ENCODE data around the gene ZNF445.
"Not testable (repeated sequence)": the region's sequence is repeated elsewhere in the genome, so short reads cannot be mapped to it uniquely, and the experiment has no call there.

The ZNF445 gene

GRCh38 chr3:44436181-44436580 lies 41.3 kb downstream of the ZNF445 start:
- no peak for DNase-seq

DNA sequence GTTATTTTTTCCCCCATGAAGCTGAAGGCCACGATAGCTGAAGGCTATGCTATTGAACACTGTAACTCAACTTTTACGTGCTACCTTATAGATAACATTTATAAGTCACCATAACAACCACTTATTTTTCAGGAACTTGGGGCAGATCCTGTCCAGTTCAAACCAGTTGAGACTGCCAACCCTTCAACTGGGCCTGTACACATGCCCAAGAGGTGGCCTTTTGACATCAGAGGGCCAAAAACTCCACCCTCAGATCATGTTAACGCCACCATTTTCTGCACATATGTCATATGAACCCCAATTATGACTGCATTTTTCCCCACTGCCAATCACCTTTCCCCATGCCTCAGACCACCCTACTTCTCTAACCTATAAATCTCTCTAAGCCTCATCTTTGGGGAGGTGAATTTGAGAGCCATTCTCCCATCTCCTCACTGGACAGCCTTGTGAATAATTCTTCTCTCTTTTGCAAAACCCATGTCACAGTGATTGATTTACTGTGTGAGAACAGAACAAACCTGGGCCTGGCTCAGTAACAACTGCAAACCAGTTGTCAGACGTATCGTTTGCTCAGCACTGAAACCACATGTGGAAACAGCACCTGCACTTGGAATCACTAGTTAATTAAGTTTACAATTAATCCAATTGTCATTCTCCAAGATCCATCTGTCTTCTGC lies 42.5 kb downstream of the ZNF445 start:
- DNase-seq, result no peak

DNA sequence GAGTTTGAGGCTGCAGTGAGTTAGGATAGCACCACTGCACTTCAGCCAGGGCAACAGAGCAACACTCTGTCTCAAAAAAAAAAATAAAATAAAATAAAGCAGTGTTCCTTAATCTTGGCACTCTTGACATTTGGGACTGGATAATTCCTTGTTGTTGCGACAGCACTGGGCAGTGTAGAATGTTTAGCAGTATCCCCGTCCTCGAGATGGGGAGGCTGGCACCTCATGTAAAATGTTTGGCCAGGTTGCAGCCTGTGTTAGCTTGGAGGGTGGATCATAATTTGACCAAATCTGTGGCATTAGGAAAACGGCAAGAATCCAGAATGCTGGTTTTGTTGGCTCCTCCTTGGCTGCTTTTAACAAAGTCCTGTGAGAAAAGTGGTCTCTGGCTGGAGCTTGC lies 47.0 kb downstream of the ZNF445 start:
- no peak for DNase-seq

- no peak for DNase-seq
Observed at GRCh38 chr3:44429459-44429858, 48.0 kb downstream of the ZNF445 start.

DNA sequence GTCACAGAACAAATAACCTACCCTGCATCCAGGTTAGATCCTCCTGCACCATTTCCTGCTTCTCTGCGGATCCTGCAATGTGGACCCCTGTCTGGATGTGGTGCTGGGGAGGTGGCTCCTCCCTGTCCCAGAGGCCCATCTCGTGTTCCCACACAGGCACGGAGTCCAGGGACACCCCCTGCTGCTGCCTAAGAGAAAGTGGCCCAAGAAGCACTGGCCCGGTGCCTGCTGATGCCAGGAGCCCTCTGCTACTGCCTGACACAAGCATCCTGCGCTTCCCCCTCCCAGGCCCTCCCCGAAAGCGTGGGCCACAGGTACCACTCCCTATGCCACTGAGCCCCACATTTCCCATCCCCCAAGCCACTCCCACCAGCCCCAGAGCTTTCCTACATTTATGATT lies 48.6 kb downstream of the ZNF445 start:
- no peak for DNase-seq

- DNase-seq, result no peak
Observed at GRCh38 chr3:44427683-44428082, 49.8 kb downstream of the ZNF445 start.

- DNase-seq, result no peak
Observed at GRCh38 chr3:44424758-44425157, 52.7 kb downstream of the ZNF445 start.

DNA sequence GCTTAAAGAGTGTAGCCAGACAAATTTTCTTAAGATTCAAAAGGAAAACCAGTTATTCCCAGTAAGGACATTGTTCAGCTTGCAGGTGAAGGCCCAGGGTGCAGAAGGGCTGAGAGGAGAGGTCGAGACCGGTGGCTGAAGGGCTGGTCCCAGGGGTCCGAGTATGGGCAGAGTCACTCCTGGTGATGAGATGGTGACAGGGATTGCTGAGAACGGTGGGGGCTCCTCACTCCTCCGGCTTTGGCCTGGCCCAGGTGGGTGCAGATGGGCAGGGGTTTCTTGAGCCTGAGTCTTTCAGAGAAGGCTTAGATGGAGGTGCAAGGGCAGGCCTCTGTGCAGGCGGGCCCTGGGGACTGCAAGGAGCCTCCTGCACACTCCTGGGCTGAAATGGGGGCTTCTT lies 56.2 kb downstream of the ZNF445 start:
- DNase-seq, result no peak

DNA sequence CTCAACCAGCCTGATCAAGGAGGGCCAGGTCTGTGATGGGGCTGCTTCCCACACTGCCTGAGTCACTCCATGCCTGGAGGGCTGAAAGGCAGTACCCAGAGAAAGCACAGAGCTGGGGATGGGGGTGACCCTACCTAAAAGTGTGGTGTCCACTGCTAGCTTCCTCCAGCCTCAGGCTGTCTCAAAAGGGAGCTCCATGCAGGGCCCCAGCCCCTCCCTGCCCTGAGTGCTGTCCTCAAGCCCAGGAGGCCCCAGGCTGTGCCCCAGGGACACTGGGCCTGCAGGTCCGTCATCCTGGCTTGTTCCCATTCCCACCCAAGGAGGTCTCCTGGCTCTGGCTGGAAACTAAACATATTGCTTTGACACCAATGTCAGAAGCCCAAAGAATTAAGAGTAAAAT lies 56.8 kb downstream of the ZNF445 start:
- DNase-seq, result no peak

DNA sequence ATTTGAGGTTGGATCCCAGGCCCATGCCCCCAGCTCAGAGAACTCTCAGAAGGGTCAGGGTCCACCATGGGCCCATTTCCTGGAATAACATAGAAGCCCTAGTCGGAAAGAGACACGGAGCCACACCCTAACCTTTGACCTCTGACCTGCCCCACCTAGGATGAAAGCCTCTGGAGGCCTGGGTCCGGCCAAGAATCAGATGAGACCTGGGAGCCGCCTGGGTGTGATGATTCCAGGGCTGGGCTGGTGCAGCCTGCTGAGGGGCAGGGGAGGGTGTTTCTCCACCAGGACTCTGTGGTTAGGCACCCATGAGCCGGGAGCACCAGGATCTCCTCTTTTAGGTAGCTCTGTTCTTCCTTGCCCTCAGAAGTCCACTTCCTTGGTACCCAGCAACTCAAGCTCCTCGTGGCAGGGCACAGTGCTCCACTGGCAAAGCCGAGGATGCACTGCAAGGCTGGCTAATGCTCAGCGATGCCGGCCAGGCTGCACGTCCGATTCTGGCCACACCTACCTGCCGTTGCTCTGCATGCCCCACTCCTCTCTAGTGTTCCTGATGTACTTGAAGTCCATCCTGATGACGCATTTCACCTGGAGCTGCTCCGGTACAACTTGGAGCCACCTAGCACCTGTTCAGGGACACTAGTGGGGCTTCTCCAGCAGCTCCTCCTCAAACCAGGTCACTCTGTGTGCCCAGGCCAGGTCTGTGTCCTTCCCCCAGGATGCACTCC lies 57.4 kb downstream of the ZNF445 start:
- DNase-seq, result no peak

- no peak for DNase-seq
Observed at GRCh38 chr3:44419116-44419922, 58.2 kb downstream of the ZNF445 start.

DNA sequence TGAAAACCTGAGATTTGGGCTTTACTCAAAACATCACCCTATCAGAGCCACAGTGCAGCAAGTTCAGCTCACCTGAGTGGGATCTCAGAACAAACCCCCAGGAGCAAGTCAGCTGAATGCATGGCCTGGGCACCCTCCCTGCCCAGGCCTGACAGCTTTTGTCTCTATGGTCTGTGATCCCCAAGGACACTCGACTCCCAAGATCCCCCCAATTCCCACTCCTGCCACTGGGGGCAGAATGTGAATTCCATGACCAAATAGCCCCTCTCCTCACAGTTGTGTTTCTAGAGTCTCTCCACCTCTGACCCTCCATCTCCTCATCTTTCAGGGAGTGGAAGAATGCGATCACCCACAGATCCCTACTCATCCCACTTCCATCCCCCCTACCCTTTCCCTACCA lies 58.9 kb downstream of the ZNF445 start:
- no peak for DNase-seq

DNA sequence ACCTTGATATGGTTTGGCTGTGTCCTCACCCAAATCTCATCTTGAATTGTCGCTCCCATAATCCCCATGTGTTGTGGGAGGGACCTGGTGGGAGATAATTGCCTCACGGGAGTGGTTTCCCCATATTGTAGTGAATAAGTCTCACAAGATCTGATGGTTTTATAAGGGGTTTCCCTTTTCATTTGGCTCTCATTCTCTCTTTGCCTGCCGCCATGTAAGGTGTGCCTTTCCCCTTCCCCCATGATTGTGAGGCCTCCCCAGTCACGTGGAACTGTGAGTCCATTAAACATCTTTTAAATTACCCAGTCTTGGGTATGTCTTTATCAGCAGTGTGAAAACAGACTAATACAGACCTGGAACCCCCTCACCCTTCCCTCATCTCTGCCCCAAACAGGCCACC lies 59.4 kb downstream of the ZNF445 start:
- DNase-seq, result not testable (repeated sequence)

GRCh38 chr3:44416031-44417030 lies 61.1 kb downstream of the ZNF445 start:
- DNase-seq, result no peak

- no peak for DNase-seq
Observed at GRCh38 chr3:44415421-44415820, 62.0 kb downstream of the ZNF445 start.

GRCh38 chr3:44414517-44415090 lies 62.9 kb downstream of the ZNF445 start:
- DNase-seq, result no peak

- DNase-seq, result no peak
Observed at GRCh38 chr3:44412365-44412764, 65.1 kb downstream of the ZNF445 start.

GRCh38 chr3:44411031-44411645 lies 66.3 kb downstream of the ZNF445 start:
- no peak for DNase-seq

DNA sequence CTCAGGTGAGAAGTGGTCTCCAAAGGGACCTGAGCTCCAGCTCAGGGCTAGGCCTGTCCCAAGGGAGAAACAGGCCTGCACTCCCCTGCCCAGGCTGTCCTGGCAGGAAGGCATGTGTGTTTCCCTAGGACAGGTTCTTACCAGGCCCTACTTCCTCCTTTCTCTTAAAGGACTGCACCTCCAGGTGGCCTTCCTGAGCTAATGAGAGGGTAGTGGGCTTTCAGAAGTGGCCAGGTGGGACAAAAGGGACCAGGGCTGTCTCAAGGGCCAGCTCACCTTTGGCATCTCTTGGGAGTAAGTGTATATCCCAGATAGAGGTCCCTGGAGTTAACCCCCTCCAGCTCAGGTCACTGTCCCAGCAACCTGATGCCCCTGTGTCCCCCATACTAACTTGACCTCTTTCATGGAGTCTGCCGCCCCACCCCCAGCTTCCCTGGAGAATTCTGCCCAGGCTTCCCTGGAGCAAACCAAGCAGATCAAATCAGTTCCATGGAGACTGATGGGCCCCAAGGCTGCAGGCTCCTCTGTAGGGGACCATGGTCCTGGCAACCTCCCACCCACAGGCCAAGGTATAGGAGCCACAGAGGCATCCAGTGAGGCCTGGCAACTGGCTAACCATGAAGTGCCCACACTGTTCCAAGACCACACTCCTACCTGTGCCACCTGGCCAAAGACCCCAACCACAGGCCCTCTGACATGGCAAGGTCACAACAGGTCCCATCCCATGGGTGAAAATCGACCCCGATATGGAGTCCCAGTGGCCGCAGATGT lies 67.6 kb downstream of the ZNF445 start:
- DNase-seq, result no peak

DNA sequence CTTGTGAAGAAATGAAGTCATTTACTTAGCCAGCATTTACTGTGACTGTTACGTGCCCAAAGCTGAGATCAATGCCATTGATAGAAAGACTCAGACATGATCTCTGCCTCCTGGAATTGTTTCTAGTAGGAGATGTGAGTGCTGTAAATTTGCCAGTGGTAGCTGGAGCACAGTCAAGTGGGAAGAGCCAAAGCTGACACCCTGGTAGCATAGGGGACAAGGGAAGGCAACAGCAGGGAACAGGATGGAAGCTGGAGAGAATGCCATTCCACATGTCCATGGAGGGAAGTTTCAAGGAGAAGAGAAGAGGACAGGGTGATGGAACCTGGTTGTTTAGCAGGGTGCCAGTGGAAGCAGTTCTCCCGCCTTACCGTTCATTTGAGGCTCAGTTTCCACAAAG lies 74.9 kb downstream of the ZNF445 start:
- no peak for DNase-seq

All from right kidney (tissue), 1 donor.